Measurements from ENCODE around the gene MSX2.
"Not testable (repeated sequence)": the region's sequence is repeated elsewhere in the genome, so short reads cannot be mapped to it uniquely, and the experiment has no call there.

The MSX2 gene

GRCh38 chr5:174760721-174761120 is 36.3 kb downstream of the MSX2 start:
- Histone ChIP-seq H3K4me3 (no peak overlapping the region), H3K27ac (no peak overlapping the region)
- DNase-seq (ENCODE audit: low spot score), result no peak
- no peak for TF ChIP-seq CTCF (IDR thresholded peaks at IDR 0.05)

GRCh38 chr5:174761341-174761740 is 37.0 kb downstream of the MSX2 start:
- not testable (repeated sequence) for H3K4me3 ChIP-seq; H3K27ac ChIP-seq; DNase-seq (ENCODE audit: low spot score)

- DNase-seq (ENCODE audit: low spot score), result no peak
- TF ChIP-seq CTCF (IDR thresholded peaks at IDR 0.05), result no peak
- H3K27ac ChIP-seq, result no peak overlapping the region
- H3K4me3 ChIP-seq, result no peak overlapping the region
Measured at GRCh38 chr5:174764309-174764708, 39.9 kb downstream of the MSX2 start.

GRCh38 chr5:174765540-174765939 is 41.2 kb downstream of the MSX2 start:
- no peak overlapping the region for H3K4me3 ChIP-seq
- no peak for DNase-seq (ENCODE audit: low spot score)
- no peak overlapping the region for H3K27ac ChIP-seq

GRCh38 chr5:174767670-174768069 is 43.3 kb downstream of the MSX2 start:
- DNase-seq (ENCODE audit: low spot score), result peak; percentile 11
- H3K27ac ChIP-seq, result no peak overlapping the region
- H3K4me3 ChIP-seq, result no peak overlapping the region
- TF ChIP-seq CTCF (IDR thresholded peaks at IDR 0.05), result no peak

More at GRCh38 chr5:174765540-174765939, 41.2 kb downstream of the MSX2 start:
- no peak for TF ChIP-seq CTCF (IDR thresholded peaks at IDR 0.05)

- Histone ChIP-seq H3K27ac (no peak overlapping the region), H3K4me3 (no peak overlapping the region)
- TF ChIP-seq CTCF (IDR thresholded peaks at IDR 0.05), result no peak
- DNase-seq (ENCODE audit: low spot score), result peak; percentile 9
Measured at GRCh38 chr5:174769005-174769404, 44.6 kb downstream of the MSX2 start.

GRCh38 chr5:174773371-174773770 is 49.0 kb downstream of the MSX2 start:
- Histone ChIP-seq H3K4me3 (no peak overlapping the region), H3K27ac (no peak overlapping the region)
- TF ChIP-seq CTCF (IDR thresholded peaks at IDR 0.05), result no peak
- DNase-seq (ENCODE audit: low spot score), result peak; percentile 38

GRCh38 chr5:174775081-174775480 is 50.7 kb downstream of the MSX2 start:
- DNase-seq (ENCODE audit: low spot score), result no peak
- no peak for TF ChIP-seq CTCF (IDR thresholded peaks at IDR 0.05)
- no peak overlapping the region for H3K27ac ChIP-seq
- no peak overlapping the region for H3K4me3 ChIP-seq

Measured in coronary artery (tissue), 2 donors.